IPS-18c (cell line): ENCODE data around the gene ARHGEF28.

Source experiments
- H3K4me3 ChIP-seq: 2 replicates; pipeline ENCODE4 v1.7.0; 2013; ENCODE audit warnings: low read depth, mild to moderate bottlenecking, low read length, moderate library complexity; ENCODE audit not compliant: insufficient read depth
- H3K9me3 ChIP-seq: one replicate; pipeline ENCODE4 v1.6.1; 2013; ENCODE audit warnings: mild to moderate bottlenecking, low read length, moderate library complexity; ENCODE audit not compliant: control insufficient read depth, insufficient read depth

ARHGEF28 gene

DNA sequence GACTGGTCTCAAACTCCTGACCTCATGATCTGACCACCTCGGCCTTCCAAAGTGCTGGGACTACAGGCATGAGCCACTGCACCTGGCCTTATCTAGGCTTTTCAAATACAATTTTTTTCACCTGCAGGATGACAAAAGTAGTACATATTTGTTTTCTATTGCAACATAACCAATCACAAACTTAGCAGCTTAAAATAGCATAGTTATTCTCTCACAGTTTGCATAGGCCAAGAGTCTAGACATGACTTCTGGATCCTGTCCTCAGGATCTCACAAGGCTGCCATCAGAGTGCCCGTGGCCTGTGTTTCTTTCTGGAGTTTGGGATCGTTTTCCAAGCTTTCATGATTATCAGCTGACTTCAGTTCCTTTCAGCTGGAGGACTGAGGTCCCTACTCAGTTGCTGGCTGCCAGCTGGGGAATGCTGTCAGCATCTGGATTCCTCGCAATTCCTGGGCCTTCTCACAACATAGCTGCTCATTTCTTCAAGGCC, 348.9 kb downstream of the ARHGEF28 start:
- H3K4me3 ChIP-seq = no peak overlapping the region
- H3K9me3 ChIP-seq = no peaks in the 10 kb centered on the region

DNA sequence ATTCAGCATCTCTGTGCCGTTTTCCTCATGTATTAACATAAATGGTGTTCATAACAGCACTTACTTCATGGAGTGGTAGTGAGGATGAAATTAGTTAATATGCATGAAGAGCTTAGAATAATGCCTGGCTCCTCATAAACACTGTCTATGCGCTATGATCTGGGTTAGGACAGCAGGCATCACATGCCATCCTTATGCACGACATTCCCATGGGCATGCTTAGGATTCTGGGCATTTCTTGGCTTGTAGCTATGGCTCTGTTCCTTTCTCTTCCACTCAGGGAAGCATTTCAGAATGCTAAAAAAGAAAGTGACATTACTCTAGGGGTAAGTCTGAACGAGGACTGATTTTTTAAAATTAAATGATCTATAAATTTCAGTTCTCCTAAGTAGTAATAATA, 349.8 kb downstream of the ARHGEF28 start:
- Histone ChIP-seq H3K9me3 (no peaks in the 10 kb centered on the region), H3K4me3 (no peak overlapping the region)

DNA sequence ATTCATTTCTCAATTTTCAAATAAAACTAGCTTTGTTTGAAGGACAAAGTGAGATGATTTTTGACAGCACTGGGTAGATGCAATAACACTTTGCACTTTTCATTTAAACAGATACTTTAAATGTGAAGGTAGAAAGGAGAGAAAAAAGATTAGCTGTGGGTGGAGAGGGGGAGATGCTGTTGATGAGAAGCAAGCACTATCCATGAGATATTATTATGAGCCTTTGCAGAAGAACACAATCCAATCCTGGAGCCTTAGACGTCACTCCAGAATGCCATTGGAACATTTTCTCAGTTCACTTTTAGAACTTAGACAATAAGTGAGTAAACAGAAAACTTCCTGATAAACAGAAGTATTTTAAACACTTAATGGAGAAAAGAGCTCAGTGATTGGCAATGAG, 351.1 kb downstream of the ARHGEF28 start:
- no peak overlapping the region for H3K4me3 ChIP-seq
- no peaks in the 10 kb centered on the region for H3K9me3 ChIP-seq

DNA sequence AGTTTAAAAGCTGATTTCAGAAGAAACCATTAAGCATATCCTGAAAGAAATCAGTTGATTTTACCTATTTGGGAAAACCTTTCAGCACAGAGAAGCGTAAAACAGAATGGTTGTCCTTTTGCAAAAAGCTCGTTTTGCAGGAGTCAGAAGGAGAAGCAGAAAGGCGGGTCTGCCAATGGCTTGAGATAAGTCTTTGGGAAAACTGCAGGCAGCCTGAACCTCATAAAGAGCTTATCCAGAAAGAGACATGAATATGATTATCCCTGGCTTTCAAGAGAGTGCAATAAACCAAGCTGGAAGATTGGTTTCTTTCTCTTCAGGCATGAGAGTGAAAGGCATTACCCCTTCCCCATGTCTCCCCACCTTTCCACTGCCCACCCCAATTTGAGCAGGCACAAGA, 353.3 kb downstream of the ARHGEF28 start:
- Histone ChIP-seq H3K4me3 (no peak overlapping the region), H3K9me3 (no peaks in the 10 kb centered on the region)

DNA sequence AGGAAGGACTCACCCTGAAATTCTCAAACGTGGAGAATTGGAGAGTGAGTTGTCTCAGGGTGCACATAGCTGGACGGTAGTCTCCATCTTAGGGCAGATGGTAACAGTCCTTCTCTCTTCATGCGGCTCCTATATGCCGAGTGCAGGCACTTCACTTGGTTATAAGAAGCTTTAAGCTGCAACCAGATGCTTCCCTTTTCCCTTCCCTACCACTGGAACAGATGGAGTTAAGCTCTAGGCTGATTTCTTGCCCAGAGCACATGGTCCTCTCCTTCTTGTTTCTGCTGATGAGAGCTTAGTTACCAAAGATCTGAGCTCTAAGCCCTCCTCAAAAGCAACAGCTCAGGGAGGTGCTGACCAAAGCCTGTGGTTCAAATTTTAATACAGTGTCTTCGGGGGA, 355.7 kb downstream of the ARHGEF28 start:
- H3K9me3 ChIP-seq = no peaks in the 10 kb centered on the region
- no peak overlapping the region for H3K4me3 ChIP-seq

DNA sequence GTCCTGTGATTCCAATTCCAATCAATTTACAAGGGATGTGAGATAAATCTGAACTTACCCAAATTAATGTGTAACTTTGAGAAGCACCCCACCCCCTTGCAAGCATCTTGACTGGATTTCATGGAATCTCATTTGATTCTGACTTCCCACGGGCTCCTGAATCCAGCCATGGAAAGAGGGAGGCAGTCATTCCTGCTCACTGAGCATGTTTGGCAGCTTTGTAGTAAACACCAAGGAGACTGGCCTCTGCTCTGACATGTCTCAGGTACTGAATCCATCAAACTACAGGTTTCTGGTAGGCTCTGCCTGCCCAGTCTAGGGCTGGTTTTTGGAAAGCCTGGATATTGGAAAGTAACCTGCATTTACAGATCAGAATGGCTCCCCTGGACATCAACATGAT, 357.6 kb downstream of the ARHGEF28 start:
- H3K9me3 ChIP-seq = no peaks in the 10 kb centered on the region
- no peak overlapping the region for H3K4me3 ChIP-seq

DNA sequence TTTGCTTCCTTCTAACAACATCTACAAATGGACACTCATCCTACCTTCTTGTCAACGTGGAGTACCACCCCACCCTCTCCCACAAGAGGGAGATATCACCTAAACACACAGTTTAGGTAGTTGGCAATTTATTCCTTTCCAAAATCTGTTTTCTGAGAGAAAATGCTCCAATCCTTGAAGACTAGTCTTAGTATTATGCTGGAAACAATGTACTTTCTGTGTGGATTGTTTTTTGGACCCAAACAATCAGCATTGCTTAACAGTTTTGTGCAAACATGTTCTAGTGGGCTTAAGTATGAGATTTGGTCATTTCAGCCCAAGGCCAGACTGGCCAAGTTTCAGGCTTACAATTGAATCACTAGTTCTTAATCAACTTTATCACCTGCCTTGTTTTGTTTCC, 359.1 kb downstream of the ARHGEF28 start:
- H3K4me3 ChIP-seq = no peak overlapping the region
- no peaks in the 10 kb centered on the region for H3K9me3 ChIP-seq

DNA sequence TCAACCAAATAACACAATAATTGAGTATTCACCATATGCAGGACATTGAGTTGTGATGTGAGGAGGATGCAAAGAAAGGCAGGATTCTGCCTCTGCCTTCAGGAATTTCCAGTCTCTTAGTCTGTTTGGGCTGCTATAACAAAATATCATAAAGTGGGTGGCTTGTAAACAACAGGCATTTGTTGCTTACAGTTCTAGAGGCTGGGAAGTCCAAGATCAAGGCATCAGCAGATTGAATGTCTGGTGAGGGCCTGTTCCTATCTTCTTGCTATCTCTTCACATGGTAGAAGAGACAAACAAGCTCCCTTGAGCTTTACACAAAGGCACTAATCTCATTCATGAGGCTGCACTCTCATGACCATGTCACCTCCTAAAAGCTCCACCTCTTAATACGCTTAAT, 360.7 kb downstream of the ARHGEF28 start:
- Histone ChIP-seq H3K9me3 (no peaks in the 10 kb centered on the region), H3K4me3 (no peak overlapping the region)

DNA sequence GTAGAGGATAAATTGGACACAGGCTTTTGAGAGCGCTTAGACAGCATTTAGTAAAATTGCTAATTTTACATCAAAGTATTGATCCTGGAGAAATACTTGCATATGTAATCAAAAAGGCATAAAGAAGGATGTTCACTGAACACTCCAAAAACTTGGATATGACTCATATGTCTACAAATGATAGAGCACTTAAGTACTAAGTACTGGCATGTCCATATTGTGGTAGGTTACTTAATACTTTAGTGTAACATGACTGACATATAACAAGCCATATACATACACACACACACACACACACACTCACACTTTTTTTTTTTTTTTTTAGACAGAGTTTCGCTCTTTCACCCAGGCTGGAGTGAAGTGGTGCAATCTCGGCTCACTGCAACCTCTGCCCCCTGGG, 361.9 kb downstream of the ARHGEF28 start:
- no peaks in the 10 kb centered on the region for H3K9me3 ChIP-seq
- H3K4me3 ChIP-seq = no peak overlapping the region

DNA sequence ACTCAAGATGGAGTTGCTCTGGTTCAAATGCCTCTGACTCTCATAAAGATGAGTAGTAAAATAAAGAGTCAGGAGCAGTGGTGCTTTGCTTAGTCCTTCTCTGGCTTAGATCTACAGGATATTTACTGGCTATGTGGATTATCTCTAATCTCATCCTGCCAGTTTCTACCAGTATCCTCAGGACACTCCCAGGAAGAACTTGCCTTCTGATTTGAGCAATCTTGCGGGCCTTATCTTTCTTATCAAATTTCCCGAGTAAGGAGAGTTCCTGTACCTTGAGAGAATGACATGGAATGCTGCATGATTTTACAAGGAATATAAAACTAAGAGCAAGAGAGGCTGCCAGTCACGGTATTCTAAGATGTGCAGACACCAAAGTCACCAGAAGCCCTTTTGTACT, 364.0 kb downstream of the ARHGEF28 start:
- H3K4me3 ChIP-seq = no peak overlapping the region
- no peaks in the 10 kb centered on the region for H3K9me3 ChIP-seq
